ENCODE data around the gene HIBADH.
"Not testable (repeated sequence)": the region's sequence is repeated elsewhere in the genome, so short reads cannot be mapped to it uniquely, and the experiment has no call there.

The HIBADH gene

DNA sequence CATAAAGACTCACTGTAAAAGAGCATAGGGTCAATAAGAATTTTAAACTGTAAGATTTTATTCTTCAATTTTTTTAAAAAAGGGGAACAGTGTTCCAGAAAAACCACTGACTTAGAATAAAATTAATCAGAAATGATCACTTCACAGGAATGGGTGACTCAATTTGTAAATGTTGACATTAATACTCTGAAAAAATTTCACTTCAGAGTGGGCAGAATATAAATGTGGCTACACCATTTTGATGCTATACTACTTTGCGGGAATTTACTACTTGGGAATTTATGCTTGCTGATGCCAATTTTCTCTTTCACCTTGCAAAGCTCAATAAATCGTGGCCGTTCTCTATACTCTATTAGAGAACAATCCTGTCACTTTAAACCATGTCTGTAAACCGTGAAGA, 126.9 kb downstream of the HIBADH start:
- no peak for DNase-seq

DNA sequence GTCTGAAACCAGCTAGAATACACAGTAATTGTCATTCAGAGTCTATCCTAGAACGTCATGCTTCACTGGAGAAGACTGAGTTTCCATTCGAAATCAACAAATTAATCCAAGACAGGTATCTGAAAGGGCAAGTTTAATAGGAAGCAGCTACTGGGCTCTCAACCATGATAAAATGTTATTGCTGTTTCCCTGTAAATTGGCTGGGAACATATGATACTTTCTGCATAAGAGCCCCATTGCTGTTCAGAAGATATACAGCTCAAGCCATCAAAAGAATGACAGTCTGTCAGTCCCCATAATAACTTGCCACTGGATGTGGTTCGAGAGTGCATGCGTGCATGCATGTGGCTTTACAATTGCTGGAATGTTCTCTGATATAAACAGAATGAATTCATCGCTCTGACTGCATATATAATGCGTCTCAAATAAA, 129.0 kb downstream of the HIBADH start:
- DNase-seq, result no peak

DNA sequence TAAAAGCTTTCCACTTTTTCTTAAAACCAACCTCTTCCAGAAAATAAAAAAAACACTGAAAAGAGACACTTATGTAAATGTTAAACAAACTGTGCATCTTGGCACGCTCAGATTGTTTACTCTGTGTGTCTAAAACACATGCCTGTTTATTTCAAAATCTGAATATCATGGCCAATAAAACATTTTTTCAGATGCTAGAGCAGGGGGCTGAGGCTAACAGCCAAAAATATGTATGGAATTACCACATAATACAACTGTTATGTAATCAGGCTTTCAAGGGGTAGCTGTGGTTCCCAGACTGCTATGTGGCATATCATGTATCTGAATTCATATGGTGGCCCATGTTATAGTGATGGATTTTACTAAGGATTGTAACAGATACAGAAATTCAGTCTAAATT, 130.4 kb downstream of the HIBADH start:
- no peak for DNase-seq

DNA sequence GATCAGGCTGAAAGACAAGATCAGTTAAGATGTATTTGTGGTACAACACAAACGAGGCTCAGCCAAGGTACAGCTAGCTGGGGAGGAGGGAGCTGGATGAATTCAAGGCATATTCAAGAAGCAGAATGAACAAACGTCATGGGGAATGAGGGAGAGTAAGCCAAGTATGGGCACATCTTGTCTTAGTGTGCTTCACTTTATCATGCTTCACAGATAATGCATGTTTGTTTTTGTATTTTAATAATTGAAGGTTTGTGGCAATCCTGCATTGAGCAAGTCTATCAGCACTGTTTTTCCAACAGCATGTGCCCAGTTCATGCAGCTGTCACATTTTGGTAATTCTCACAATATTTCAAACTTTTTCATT, 135.4 kb downstream of the HIBADH start:
- DNase-seq, result no peak

DNA sequence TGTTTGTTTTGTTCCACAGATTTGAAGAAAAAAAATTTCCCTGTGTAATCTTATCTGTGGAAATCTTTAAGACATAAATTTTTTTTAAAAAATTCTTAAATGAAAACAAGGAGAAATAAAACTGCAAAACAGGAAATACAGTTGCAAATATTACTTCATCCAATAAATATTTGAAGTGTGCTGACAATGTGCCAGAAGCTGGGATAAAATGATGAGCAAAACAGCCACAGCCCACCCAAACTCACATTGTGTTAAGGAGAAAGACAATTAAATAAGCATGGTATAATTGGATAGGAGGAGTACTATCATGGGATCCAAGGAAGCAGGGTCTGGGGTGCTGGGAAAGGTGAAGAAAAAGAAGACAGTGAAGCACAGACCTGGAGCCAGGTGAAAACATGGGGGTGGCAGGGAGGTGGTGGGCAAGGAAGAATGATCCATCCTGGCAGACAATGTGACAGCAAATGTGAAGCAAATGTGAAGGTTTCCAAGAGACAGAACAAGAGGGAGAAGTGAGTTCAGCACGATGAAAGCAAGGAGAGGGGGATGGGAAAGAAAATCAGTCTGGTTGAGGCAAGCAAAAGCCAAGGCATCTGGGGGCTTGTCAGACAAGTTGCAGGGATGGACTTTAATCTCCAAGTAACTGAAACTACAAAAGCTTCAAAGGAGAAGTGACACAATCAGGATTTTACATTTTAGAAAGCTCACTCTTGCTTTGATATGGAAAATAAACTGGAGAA, 135.9 kb downstream of the HIBADH start:
- no peak for DNase-seq

DNA sequence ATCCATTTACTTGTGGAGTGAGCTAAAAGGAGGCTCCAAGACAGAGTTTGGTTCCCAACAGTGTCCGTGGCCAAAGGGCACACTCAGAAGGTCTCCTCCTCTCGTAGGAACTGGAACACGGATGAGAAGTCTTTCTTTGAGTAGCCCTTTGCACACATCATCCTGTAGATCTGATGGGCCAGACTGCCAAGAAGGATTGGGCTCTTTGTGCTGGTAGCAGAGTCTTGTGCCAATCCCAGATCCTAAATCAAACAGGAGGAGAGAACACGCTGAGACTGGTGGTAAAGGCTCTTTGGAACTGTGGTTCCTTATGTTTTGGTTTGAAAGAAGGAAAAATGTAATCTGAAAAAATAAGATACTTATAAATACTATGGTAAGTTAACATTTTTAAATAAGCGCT, 136.6 kb downstream of the HIBADH start:
- no peak for DNase-seq

DNA sequence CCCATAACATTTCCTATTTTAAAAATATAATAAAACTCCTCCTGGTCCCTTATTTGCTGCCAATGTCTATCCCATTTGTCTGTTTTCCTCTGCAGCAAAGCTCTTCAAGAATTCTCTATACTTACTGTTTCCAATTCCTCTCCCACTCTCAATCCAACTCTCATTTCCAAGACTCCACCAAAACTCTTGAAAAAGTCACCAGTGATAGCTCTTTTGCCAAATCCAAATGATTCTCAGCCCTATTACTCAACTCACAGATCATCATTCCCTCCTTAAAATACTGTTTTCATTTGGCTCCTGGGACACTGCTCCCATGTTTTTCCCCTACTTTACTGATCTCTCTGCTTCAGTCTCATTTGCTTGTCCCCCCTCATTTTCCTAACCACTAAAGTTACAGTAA, 139.4 kb downstream of the HIBADH start:
- no peak for DNase-seq

DNA sequence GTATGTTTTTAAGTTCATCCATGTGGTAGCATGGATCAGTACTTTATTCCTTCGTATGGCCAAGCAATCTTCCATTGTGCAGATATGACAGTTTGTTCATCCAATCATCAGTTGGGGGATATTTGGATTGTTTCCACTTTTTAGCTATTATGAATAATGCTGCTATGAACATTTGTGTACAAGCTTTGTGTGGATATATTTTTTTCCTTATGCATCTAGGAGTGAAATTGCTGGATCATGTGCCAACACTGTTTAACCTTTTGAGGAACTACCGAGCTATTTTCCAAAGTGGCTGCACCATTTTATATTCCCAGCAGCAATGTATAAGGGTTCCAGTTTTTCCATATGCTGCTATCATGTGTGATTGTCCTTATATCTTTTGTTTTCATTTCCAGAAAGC, 140.1 kb downstream of the HIBADH start:
- DNase-seq, result no peak

DNA sequence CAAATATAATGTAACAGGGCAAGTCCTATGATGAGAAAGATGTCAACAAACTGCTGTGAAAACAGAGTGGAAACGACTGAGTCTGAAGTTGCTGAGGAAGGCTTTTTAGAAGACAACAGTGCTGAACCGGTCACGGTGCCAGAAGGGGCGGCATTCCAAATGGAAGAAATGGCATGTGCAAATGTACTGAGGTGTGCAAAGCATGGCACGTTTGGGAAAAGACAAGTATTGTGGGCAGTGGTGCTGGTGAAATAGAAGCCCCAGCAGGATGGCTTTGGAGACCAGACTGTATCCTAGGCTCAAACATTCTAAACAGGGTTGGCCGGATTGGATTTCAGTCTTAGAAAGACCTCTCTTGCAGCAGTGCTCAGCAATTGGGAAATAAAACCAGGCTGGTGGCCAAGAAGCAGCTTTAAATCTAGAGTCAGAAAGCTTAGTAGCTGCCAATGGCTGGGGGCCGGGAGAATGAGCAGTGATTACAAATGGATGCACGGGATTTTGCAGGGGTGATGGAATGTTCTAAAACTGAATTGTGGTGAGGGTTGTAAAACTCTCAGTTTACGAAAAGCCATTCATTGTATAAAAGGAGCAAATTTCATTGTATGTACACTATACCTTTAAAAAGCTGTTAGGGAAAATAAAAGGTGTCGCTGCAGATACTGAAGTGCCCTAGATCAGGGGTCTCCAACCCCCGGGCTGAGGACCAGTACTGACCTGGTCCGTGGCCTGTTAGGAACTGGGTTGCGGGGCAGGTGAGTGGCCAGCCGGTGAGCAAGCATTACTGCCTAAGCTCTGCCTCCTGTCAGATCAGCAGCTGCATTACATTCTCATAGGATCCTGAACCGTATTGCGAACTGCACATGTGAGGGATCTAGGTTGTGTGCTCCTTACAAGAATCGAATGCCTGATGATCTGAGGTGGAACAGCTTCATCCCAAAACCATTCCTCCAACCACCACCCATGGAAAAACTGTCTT, 141.6 kb downstream of the HIBADH start:
- no peak for DNase-seq

DNA sequence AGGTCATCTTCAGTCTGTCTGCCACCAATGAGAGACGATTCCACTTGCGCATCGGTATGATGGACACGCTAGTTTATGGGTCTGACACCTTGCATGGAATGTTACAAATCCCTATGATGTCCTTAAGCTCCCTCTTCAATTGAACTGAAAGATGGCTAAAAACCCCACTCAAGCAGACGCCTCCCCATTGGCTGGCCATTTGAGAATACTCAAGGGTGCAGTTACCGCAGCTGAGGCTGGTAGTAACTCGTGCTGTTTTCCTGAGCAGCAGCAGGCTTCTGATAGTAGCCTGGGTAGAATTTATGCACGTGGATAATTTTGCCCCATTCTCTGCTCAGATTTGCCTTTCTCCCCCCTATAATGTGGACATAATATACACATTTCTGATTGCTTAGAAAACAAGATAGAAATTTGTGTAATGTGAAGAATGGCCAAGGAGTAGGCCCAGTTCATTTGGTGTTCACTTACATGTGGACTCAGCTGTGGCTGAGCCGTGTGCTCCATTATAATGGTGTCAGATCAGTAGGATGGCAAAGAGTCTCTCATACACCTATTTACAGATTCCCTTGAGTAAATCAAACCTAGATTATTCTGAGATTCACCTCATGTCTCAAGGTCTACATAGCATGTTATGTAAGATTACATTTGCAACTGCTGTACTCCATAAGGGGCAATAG, 142.8 kb downstream of the HIBADH start:
- no peak for DNase-seq

DNA sequence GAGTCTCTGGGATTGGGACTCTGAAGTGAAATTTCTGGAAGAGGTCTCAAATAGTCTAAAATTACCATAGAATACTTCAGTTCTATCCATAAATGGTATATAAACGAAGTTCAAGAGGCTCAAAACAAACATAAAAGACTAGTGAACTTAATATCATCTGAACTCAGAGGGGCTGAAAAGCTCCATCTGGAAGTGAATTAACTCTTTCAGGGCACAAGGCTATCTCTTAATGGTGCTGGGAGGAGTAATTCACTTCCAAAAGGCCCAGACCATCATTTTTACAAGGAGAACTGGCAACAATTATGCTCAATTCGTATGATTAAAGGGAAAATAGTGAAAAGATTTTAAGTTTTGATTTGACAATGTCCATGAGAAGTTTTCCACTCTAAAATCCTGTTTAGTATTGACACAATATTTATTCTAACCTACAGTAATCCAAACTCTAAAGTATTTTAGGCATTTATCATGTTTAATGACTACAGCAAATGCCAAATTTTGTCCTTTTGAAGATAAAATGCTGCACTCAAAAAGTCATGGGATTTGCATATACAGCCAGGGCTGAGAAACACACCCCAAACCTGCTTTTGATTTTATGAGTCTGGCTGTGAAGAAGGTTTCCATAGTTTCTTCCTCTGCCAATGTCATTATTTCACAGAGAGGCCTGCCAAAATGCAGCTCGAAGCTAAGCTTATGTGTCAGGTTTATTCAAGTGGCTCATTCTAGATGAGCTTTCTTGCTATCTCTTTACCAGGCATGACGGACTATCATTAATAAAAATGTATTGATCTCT, 143.9 kb downstream of the HIBADH start:
- DNase-seq, result no peak

DNA sequence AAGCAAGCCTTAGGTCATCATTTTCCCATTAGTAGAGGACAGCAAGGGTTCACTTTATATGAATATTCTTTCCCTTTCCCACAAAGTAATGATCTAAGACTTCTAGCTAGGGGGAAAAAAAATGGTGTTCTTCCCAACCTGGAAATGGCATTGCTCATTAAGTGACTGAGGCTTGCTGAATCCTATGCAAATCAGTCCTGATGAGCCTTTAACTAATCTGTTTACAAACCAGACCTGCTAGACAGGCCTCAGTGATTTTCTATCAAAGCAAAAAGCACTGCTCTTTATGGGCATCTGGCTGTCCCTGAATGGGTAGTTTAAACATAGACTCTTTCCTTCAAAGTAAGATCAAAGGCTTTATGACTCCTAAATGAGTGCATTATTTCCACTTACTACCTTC, 146.3 kb downstream of the HIBADH start:
- DNase-seq, result no peak

DNA sequence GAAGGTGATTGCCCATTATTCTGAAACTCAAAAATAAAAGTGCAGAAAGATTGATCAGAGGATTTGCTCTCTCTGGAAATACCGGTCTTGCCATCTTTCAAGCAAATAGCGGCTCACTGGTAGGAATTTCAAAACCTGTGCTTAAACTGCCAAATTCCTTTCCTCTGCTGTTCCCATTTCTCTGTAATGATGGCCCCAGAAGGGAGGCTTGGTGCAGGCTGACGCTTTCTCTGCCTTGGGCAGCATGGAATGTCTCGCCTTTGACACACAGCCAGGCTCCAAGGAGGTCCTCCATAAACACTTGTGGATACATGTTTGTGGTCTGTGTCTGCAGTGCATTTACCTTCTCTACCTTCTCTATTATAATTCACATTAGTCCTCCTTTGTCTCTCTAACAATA, 146.8 kb downstream of the HIBADH start:
- DNase-seq, result no peak

DNA sequence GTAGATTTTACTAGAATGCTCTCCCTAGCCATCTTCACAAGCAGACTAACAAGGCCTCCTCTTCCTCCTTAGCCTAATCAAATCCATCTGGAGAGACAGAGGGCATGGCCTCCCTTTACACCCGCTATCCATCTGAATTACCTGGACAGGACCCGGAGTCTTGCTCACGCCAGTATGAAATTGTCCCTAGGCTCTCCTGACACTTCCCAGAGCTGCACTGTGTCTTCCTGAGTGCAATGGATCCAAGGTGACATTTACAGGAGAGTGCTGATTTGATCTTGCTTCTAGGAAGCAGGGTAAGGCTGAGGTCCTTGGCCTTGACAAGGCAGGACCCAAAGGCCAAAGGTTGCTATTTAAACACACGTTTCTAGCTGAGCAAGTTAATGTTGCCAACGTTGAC, 147.8 kb downstream of the HIBADH start:
- DNase-seq, result no peak

DNA sequence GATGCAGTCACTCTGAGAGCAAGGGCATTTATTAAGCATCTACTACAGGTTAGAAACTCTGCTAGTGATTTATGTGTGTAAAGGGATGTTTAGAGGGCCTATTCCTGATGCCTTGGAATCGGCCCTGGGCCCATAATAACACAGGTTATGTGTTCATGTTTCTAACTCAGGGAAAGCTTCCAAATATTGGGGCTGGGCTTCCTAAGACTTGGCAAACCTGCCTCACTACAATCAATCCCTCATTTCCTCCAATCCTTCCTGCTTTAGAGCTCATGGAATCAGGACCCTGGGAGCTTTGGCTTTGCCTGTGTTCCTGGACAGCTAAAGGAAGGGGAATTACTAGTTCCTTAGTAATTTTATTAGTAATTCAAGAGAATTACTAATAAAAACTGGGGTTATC, 148.8 kb downstream of the HIBADH start:
- DNase-seq, result no peak

DNA sequence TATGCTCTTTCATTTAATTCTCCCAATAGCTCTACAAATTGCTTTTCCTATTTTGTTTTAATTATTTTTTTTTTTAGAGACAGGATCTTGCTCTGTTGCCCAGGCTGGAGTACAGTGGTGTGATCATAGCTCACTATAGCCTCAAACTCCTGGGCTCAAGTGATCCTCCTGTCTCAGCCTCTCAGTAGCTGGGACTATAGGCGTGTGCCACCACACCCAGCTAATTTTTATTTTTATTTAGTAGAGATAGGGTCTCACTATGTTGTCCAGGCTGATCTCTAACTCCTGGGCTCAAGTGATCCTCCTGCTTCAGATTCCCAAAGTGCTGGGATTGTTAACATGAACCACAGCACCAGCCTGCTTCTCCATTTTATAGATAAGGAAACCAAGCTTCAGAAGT, 151.3 kb downstream of the HIBADH start:
- DNase-seq, result not testable (repeated sequence)

DNA sequence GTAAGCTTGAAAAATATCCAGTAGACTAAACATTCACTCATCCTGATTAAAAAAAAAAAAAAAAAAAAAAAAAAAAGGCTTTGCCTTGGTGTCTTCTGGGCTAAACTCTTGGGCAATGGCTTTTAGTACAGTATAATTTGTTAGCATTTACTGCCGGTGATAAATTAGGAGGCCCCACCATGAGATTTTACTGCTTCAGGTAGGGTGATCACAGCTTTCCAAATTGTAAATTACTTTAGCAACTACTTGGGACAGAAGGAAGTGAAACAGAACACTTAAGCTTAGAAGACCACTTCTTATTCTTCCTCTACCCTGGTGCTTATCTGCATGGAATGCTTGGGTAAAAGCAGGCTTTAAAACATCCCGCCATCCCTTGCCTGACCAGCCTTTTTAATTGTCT, 152.1 kb downstream of the HIBADH start:
- no peak for DNase-seq

DNA sequence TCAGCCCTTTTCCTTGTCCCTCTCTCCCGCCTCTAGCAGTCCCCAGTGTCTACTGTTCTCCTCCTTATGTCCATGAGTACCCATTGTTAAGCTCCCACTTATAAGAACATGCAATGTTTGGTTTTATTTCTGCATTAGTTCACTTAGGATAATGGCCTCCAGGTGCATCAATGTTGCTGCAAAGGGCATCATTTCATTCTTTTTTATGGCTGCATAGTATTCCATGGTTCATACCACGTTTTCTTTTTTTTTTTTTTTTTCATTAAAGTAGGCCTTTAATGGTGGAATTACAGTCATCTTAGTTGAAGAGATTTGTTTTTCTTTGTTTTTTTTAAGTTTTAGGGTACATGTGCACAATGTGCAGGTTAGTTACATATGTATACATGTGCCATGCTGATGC, 160.8 kb downstream of the HIBADH start:
- not testable (repeated sequence) for DNase-seq

DNA sequence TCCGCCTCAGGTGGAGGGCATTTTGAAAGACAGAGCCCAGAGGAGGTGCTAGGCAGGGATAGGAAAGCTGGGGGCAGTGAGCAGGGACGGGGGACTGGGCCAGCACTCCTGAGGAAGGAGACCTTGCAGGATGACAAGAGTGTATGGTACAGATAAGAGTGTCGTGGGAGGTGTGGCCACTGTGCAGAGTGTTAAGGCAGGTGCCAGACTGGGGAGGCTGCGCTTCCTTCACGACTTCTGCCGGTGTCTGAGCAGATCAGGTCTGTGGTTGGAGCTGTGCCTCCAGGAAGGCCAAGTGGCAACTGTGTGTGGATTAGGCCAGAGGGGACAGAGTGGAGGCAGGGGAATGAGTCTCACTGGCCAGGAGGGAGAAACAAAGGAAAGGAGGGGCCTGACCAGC, 161.7 kb downstream of the HIBADH start:
- DNase-seq, result no peak

DNA sequence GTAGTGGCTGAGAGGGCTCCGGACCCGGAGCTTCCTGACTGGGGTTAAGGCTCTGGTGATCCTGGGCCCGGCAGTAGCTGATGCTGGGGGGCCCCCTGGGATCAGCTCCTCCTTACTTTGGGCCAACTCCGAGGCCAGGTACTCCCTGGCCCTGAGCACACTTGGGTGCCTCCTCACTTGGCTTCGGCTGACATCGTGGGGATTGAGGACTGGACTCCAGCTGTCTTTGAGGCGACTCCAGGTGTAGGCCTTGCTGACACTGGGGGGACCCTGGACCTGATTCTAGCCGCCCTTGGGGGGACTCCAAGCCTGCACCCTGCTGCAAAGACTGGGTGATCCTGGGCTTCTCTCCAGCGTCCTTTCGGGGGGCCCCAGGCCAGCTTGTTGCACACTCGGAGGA, 170.5 kb downstream of the HIBADH start:
- no peak for DNase-seq

DNA sequence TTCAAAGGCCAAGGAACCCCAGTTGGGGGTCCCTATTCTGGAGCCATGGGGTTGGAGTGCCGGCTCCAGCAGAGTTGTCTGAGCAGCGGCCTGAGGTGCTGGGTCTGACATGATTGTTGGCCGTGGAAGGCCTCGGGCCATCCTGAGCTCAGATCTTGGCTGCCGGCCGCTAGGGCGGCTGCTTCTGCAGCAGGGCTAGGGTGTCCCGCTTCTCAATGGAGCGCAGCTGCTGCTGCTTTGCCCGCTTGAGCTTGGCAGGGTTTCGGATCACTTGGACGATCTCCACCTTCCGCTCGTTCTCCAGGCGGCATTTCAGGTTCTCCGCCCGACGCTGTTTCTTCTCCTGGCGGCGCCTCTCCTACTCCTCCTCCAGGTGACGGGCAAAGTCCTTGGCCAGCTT, 171.1 kb downstream of the HIBADH start:
- DNase-seq, result no peak

DNA sequence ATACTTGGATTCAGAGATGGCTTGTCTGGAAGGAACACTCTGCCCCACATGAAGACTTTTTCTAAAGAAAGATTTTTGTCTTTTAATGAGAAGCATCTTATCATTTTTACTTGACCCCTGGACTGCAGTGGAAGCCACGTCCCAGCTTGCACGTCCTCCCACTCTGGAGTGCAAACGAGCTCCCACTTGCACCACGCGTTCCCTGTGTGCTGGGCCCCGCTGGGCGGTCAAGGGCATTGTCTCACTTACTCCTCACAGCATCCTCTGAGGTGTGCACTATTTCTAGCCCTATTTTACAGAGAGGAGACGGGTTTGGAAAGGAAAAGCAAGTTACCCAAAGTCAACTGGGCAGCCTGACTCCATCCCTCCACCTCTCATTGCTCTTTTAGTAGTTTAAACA, 175.2 kb downstream of the HIBADH start:
- no peak for DNase-seq

DNA sequence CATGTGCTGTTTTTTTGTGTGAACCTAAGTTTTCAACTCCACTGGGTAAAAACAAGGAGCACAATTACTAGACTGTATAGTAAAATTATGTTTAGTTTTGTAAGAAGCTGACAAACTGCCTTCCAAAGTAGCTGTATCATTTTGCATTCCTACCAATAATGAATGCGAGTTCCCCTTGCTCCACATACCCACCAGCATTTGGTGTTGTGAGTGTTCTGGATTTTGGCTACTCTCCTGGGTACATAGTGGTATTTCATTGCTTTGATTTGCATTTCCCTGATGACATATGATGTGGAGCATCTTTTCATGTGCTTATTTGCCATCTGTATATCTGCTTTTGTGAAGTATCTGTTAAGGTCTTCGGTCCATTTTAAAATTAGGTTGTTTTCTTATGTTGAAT, 178.2 kb downstream of the HIBADH start:
- no peak for DNase-seq
